ENCODE results near the gene CCDC188.
A peak's percentile ranks its signal among the peaks of the same experiment; 100 is the strongest.

Gene CCDC188

DNA sequence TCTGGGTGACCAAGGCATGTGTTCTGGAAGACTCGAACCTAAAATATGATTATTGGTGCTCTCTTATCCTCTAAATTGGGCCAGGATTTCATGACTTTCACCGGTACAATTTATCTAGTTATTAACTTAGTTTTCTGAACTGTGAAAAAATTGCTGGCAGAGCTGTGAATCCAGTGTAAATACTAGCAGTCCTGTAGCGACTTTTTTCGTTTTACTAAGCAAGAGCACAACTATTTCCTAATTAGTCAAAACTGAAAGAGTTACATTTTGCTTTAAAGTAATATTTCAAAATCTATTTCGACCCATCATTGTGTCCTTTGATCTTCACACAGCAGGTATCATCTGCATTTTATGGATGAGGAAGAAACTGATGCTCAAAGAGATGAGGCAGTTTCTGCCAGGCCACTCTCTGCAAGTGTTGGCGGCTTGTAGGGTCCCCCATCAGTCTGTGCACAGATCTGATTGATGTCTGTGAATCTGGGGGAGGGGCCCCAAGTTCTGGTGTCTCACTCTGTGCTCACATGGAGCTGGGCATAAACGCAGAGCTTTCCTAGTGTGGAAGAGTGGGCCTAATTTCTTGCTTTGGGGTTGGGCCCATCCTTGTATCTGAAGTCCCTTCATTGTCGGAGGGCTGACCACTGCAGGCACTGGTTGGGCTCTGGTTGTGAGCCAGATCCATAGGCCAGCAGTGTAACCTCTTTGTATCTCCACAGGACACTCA lies 32.4 kb downstream of the CCDC188 start:
- no peak for DNase-seq (ENCODE audit: low read depth in 2 of 2)

DNA sequence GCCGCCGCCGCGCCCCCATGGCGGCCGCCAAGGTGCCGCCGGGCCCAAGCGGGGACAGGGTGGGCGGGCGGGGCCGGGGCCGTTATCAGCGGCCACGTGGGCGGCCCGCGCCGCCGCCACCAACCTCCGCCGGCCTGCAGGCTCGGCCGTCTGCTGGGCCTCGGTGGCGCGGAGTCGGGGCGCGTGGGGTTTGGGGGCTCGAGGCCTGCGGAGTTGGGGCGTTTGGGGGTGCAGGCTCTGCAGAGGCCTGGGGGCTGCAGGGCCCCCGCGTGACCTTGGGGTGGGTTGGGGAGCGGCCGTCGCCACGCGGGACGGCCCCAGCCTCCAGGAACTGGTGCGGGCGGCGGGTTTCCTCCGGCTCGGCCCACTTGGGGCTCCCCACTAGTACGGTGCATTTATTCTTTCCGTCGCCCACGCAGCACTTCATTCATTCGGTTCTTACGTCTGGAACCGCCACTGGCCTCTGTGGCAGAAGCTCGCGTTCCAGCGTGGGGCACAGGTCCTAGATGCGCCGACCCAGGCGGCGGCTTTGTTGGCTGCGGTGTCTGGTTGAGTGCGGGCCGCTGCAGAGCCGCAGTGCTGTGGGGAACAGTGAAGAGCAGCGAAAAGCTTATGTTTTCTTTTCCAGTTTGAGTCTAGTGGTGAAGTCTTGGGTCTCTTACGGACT lies 33.1 kb downstream of the CCDC188 start:
- no peak for DNase-seq (ENCODE audit: low read depth in 2 of 2)

- peak; percentile 96 to 97 for DNase-seq (ENCODE audit: low read depth in 2 of 2)
Observed at GRCh38 chr22:20116951-20117632, 33.8 kb downstream of the CCDC188 start, which contains the start of gene TRMT2A. Gene TRMT2A (minus strand): TSS chr22:20117226. CDS start chr22:20116906, 320 bp downstream.

DNA sequence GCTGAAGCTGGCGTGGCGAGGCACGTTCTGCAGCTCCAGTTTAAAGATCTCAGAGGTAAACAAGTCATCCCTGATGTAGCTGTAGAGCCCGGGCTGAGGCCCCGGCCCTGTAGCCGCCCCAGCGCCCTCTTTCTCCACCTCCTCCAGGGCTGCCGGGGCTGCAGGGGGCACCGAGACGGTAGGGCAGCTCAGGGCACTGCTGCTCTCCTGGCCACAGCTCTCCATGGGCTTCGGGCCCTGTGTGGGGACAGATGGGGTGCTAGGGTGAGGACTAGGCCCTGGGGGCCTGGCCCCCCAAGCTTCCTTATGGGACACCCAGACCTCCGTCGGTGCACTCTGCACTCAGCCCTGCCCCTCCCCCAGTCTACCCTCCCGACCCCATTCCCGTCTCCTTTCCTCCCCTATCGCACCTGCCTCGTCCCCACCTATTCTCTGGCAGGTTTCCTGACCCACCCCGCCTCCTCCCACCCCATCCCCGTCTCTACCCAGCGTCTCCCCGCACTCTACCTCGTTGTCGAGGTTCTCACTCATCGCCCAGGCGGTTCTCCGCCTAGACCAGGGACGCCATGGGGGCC lies 34.4 kb downstream of the CCDC188 start:
- DNase-seq (ENCODE audit: low read depth in 2 of 2), result no peak

GRCh38 chr22:20115691-20116375 lies 35.0 kb downstream of the CCDC188 start, which contains the start of gene RANBP1:
Gene RANBP1 (plus strand): TSS chr22:20116104. CDS start chr22:20116185, 81 bp downstream.
- no peak for DNase-seq (ENCODE audit: low read depth in 2 of 2)

GRCh38 chr22:20114506-20115475 lies 36.1 kb downstream of the CCDC188 start:
- DNase-seq (ENCODE audit: low read depth in 2 of 2), result no peak

DNA sequence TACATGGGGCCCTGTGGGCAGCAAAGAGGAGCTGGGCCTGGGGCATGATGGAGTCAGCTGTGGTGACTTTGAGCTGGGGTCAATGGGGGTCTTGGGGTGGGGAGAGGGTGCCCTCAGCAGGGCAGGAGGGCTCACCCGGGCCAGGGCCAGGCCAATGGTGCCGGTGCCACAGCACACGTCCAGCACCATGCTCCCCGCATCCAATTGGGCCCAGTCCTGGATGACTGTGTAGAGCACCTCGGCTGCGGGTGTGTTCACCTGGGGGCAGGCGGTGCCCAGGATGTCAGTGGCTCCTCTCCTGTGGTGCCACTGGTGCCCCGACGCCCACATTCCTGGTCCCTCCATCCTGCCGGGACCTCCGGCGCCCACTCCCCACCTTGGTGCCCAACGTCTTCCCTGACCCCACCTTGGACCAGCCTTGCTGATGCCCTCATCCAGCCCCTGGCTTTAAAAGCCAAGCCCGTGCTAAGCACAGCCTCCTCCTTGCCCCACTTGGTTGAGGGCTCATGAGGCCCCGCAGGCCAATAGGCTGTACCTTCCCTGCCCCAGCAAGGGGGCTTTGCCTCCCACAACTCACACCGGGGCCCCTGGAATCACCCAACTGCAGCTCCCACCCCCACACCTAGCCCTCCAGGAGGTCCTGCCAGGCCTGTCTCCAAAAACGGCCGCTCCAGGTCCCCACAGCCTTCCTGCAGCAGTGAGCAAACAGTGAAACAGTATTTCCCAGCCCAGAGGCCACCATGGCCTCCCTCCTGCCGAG lies 37.1 kb downstream of the CCDC188 start:
- DNase-seq (ENCODE audit: low read depth in 2 of 2), result no peak

GRCh38 chr22:20112623-20113511 lies 38.0 kb downstream of the CCDC188 start:
- no peak for DNase-seq (ENCODE audit: low read depth in 2 of 2)

GRCh38 chr22:20111689-20112622 lies 38.9 kb downstream of the CCDC188 start:
- DNase-seq (ENCODE audit: low read depth in 2 of 2), result no peak

DNA sequence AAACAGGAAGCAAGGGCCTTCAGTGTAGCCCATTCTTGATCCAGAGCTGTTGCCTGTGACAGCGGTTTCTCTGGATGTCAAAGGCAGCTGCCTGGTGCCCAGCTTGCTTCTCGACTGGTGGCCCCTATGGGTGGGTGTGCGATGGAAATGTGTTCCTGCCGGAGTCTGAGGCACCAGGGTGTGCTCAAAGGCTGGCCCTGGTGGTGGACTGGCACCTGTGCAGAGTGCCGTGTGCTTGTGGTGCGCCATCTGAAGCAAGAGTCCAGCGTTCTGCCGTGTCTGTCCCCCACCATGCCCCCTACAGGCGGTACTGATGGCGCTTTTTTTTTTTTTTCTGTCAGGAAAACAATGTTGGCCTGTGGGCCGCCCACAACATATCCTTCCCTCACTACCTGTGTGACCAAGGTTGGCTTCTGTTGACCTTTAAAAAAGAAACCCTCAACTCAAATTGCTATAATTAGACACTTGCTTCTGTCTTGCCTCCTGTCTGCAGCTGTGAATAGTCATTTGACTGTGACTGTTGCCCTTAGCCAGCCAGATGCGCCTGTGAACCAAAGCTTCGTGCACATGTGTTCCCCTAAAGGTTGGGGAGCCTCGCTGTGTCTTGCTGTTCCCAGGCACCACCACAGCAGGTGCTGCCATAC lies 39.7 kb downstream of the CCDC188 start:
- no peak for DNase-seq (ENCODE audit: low read depth in 2 of 2)

DNA sequence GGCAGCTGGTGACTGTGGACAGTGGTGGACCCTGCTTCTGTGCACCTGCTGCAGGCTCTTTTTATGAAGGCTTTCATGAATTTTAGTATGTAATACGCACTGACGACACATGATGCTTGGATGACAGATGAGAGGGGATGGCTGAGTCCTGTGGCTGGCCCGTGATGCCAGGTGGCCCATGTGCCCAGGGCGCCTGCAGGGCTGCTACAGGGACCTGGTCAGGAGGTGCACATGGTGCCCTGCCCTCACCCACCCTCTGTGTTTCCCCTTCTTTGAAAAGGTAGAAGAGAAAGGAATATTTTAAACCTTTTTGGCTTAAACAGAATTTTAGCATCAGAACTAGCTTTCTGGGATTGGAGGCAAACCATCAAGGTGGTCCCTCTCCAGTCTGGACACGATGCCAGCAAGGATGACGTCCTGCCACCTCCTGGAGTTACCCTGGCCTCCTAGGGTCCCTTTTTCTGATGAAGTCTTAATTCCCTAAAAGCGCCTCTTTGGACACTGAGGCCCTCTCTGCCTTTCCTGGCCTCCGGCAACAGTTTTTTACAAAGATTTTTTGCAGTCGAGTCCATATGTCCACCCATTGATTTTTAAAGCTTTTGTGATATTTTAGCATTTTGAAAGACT lies 40.4 kb downstream of the CCDC188 start:
- no peak for DNase-seq (ENCODE audit: low read depth in 2 of 2)

DNA sequence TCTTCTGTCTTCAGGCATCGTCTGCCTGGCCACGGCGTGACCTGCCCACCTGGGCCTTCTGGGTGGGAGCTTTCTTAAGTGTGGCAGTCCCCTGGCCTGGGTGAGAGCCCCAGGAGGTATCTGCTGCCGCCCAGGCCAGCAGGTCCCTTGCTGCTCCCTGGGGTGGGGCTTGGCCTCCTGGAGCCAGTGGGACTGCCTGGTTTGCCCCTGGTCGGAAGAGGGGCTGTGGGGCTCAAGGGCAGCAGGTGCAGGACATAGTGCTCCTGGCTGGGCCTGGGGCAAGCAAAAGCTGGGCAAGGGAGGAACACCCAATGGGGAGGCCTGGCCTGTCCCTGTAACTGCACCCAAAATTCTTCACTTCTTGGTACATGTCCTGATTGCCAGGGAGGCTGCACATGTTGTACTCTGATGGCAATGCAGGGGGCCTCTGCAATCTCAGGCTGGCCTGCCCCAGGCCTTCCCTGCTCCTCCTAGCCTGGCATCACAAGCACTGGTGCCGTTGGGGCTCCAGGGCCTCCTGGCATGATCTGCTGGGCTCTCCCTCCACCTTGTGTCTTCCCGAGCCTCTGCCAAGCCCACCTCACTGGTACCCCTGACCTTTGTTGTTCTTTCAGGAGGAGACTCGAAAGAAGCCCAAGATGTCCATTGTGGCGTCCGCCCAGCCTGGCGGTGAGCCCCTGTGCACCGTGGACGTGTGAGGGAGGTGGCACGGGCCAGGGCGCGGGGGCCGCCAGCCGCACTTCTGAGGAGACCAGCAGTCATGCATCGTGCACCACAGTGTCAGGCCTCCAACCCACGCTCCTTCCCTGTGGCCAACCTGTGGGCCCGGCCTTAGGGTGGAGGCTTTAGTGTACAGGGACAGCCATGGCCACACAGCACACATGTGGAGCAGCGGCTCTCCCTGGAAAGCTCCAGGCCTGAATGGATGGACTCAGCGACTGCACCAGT lies 41.2 kb downstream of the CCDC188 start:
- DNase-seq (ENCODE audit: low read depth in 2 of 2), result no peak

- no peak for DNase-seq (ENCODE audit: low read depth in 2 of 2)
Observed at GRCh38 chr22:20108757-20109230, 42.1 kb downstream of the CCDC188 start.

GRCh38 chr22:20107951-20108756 lies 42.7 kb downstream of the CCDC188 start:
- DNase-seq (ENCODE audit: low read depth in 2 of 2), result no peak
